NCI-H128 (cell line): ENCODE results near the gene CSNK1G1.
"Not testable (repeated sequence)": the region's sequence is repeated elsewhere in the genome, so short reads cannot be mapped to it uniquely, and the experiment has no call there.

ENCODE experiments used
- DNase-seq: peaks from one replicate; lab custom pipeline; 2025; ENCODE audit not compliant: unreplicated experiment; lab: John Stamatoyannopoulos, UW

Gene CSNK1G1

GRCh38 chr15:64137226-64137833, 218.6 kb downstream of the CSNK1G1 start:
- DNase-seq = no peak

- no peak for DNase-seq
These were observed 219.6 kb downstream of the CSNK1G1 start for GRCh38 chr15:64136347-64136746.

GRCh38 chr15:64134345-64134829, 221.6 kb downstream of the CSNK1G1 start:
- DNase-seq = no peak

GRCh38 chr15:64133623-64134344, 222.2 kb downstream of the CSNK1G1 start:
- DNase-seq = no peak

GRCh38 chr15:64132217-64132616, 223.8 kb downstream of the CSNK1G1 start:
- no peak for DNase-seq

- no peak for DNase-seq
These were observed 224.4 kb downstream of the CSNK1G1 start for GRCh38 chr15:64131547-64131946.

- no peak for DNase-seq
These were observed 225.8 kb downstream of the CSNK1G1 start for GRCh38 chr15:64130159-64130558.

- DNase-seq = no peak
These were observed 228.3 kb downstream of the CSNK1G1 start for GRCh38 chr15:64127521-64128270.

GRCh38 chr15:64125978-64126377, 230.0 kb downstream of the CSNK1G1 start:
- DNase-seq = no peak

GRCh38 chr15:64122936-64123351, 233.0 kb downstream of the CSNK1G1 start:
- DNase-seq = no peak

GRCh38 chr15:64122444-64122843, 233.5 kb downstream of the CSNK1G1 start:
- no peak for DNase-seq

- DNase-seq = no peak
These were observed 234.4 kb downstream of the CSNK1G1 start for GRCh38 chr15:64121614-64122013.

- DNase-seq = not testable (repeated sequence)
These were observed 235.7 kb downstream of the CSNK1G1 start for GRCh38 chr15:64120322-64120721.

- DNase-seq = no peak
These were observed 238.1 kb downstream of the CSNK1G1 start for GRCh38 chr15:64117759-64118487.
